Loucy (cell line): Measurements from ENCODE around the gene AGBL1.

Source experiments
- H2AFZ ChIP-seq: fragments of 200-600 bp; sonication (generic); 2 replicates; pipeline ENCODE4 v1.6.0; 2016; ENCODE audit warnings: antibody characterized with exemption, mild to moderate bottlenecking, low read length, moderate library complexity
- H3F3A ChIP-seq: fragments of 200-600 bp; 2 replicates; pipeline ENCODE4 v1.6.0; 2016; ENCODE audit warnings: antibody characterized with exemption, low read depth, mild to moderate bottlenecking
- H3K27me3 ChIP-seq: fragments of 200-600 bp; sonication (generic); 2 replicates; pipeline ENCODE4 v1.6.1; 2014; ENCODE audit warnings: low read length, mild to moderate bottlenecking; ENCODE audit not compliant: insufficient read depth, poor library complexity, severe bottlenecking
- H3K36me3 ChIP-seq: fragments of 200-600 bp; sonication (generic); 2 replicates; pipeline ENCODE4 v1.6.1; 2016; ENCODE audit warnings: low read length; ENCODE audit not compliant: insufficient read depth
- H3K4me1 ChIP-seq: fragments of 200-600 bp; sonication (generic); 2 replicates; pipeline ENCODE4 v1.5.1; 2014; ENCODE audit warnings: low read length, mild to moderate bottlenecking; ENCODE audit not compliant: insufficient read depth, poor library complexity, severe bottlenecking
- H3K4me2 ChIP-seq: fragments of 200-600 bp; sonication (generic); 2 replicates; pipeline ENCODE4 v1.6.0; 2014; ENCODE audit warnings: antibody characterized with exemption, low read length, low read depth, mild to moderate bottlenecking; ENCODE audit not compliant: poor library complexity, severe bottlenecking
- H3K4me3 ChIP-seq: fragments of 200-600 bp; sonication (generic); 2 replicates; pipeline ENCODE4 v1.5.1; 2014; ENCODE audit warnings: low read length, mild to moderate bottlenecking, mixed read lengths; ENCODE audit not compliant: poor library complexity, severe bottlenecking
- H3K79me2 ChIP-seq: fragments of 200-600 bp; sonication (generic); 2 replicates; pipeline ENCODE4 v1.6.1; 2014; ENCODE audit warnings: low read length; ENCODE audit not compliant: insufficient read depth
- H3K9ac ChIP-seq: fragments of 200-600 bp; sonication (generic); 2 replicates; pipeline ENCODE4 v1.6.0; 2014; ENCODE audit warnings: mild to moderate bottlenecking, low read depth, low read length, moderate library complexity; ENCODE audit not compliant: poor library complexity, severe bottlenecking
- H3K9me2 ChIP-seq: fragments of 200-600 bp; sonication (generic); replicated peaks from 2 replicates; pipeline ENCODE4 v1.6.1; 2016; ENCODE audit warnings: low read depth, low read length, mixed read lengths
- H3K9me3 ChIP-seq: fragments of 200-600 bp; sonication (generic); 2 replicates; pipeline ENCODE4 v1.6.1; 2014; ENCODE audit warnings: mild to moderate bottlenecking, antibody characterized with exemption, low read length, low read depth; ENCODE audit not compliant: insufficient read depth
- H4K20me1 ChIP-seq: fragments of 200-600 bp; sonication (generic); 2 replicates; pipeline ENCODE4 v1.6.0; 2014; ENCODE audit warnings: antibody characterized with exemption, low read length, mild to moderate bottlenecking; ENCODE audit not compliant: insufficient read depth, poor library complexity, severe bottlenecking
- CTCF ChIP-seq: fragments of 200-600 bp; sonication (generic); conservative IDR thresholded peaks from 2 replicates; pipeline ENCODE4 v1.5.1; 2014; ENCODE audit warnings: mild to moderate bottlenecking, antibody characterized with exemption, low read length
- EZH2phosphoT487 ChIP-seq: fragments of 200-600 bp; IDR thresholded peaks from 2 replicates; pipeline ENCODE4 v1.6.1; 2018; ENCODE audit warnings: antibody characterized with exemption, mild to moderate bottlenecking, moderate library complexity, borderline replicate concordance

The AGBL1 gene

GRCh38 chr15:86988033-86988432 is 908.4 kb downstream of the AGBL1 start:
- H3K9me2 ChIP-seq, result 0 out of 2 replicates have a peak, but pooled peaks cover under 1% of the 10 kb centered on the region
- no peak overlapping the region for H3K4me2 ChIP-seq
- H3K36me3 ChIP-seq, result no peaks in the 10 kb centered on the region
- H4K20me1 ChIP-seq, result no peaks in the 10 kb centered on the region
- no peaks in the 10 kb centered on the region for H3K27me3 ChIP-seq
- no peak overlapping the region for H3K9ac ChIP-seq
- H3F3A ChIP-seq, result no peaks in the 10 kb centered on the region
- H3K79me2 ChIP-seq, result no peaks in the 10 kb centered on the region
- H3K9me3 ChIP-seq, result no peaks in the 10 kb centered on the region
- TF ChIP-seq EZH2phosphoT487 (no peak), CTCF (no peak)
- no peak overlapping the region for H3K4me3 ChIP-seq
- H2AFZ ChIP-seq, result no peak overlapping the region
- H3K4me1 ChIP-seq, result no peaks in the 10 kb centered on the region

- TF ChIP-seq CTCF, result no peak
- no peak for TF ChIP-seq EZH2phosphoT487
- no peaks in the 10 kb centered on the region for H3K9me2 ChIP-seq
Measured at GRCh38 chr15:87021751-87022150, 942.1 kb downstream of the AGBL1 start.

GRCh38 chr15:87031540-87032230 is 952.0 kb downstream of the AGBL1 start:
- H4K20me1 ChIP-seq, result no peaks in the 10 kb centered on the region
- no peak overlapping the region for H3K4me3 ChIP-seq
- no peaks in the 10 kb centered on the region for H3K9me3 ChIP-seq
- H3K79me2 ChIP-seq, result no peaks in the 10 kb centered on the region
- H3K27me3 ChIP-seq, result no peaks in the 10 kb centered on the region
- H3K9me2 ChIP-seq, result no peaks in the 10 kb centered on the region
- no peaks in the 10 kb centered on the region for H3K4me1 ChIP-seq
- no peaks in the 10 kb centered on the region for H3K36me3 ChIP-seq
- H3F3A ChIP-seq, result no peaks in the 10 kb centered on the region
- no peak overlapping the region for H3K4me2 ChIP-seq
- H2AFZ ChIP-seq, result no peak overlapping the region
- no peak overlapping the region for H3K9ac ChIP-seq
- TF ChIP-seq EZH2phosphoT487 (no peak), CTCF (no peak)

More at GRCh38 chr15:87021751-87022150, 942.1 kb downstream of the AGBL1 start:
- Histone ChIP-seq H3K9me3 (no peaks in the 10 kb centered on the region; the same call in 1 of the 2 replicates), H2AFZ (no peak overlapping the region), H3K4me3 (no peak overlapping the region), H3F3A (no peaks in the 10 kb centered on the region), H3K79me2 (no peaks in the 10 kb centered on the region), H3K36me3 (no peaks in the 10 kb centered on the region), H4K20me1 (no peaks in the 10 kb centered on the region), H3K9ac (no peak overlapping the region), H3K27me3 (no peaks in the 10 kb centered on the region), H3K4me2 (no peak overlapping the region), H3K4me1 (no peaks in the 10 kb centered on the region)
